KG1 (cell line): ENCODE measurements around the gene SMG9.
"Not testable (repeated sequence)": the region's sequence is repeated elsewhere in the genome, so short reads cannot be mapped to it uniquely, and the experiment has no call there.

Experiments used
- DNase-seq: peaks from one replicate; lab custom pipeline; 2025; lab: John Stamatoyannopoulos, UW

The SMG9 gene

GRCh38 chr19:43690890-43691289 is 63.9 kb downstream of the SMG9 start:
- DNase-seq, result no peak

- no peak for DNase-seq
These were observed 64.3 kb downstream of the SMG9 start for GRCh38 chr19:43690444-43690843.

GRCh38 chr19:43688059-43688701 is 66.6 kb downstream of the SMG9 start:
- no peak for DNase-seq

- DNase-seq, result no peak
These were observed 67.1 kb downstream of the SMG9 start for GRCh38 chr19:43687660-43687997.

DNA sequence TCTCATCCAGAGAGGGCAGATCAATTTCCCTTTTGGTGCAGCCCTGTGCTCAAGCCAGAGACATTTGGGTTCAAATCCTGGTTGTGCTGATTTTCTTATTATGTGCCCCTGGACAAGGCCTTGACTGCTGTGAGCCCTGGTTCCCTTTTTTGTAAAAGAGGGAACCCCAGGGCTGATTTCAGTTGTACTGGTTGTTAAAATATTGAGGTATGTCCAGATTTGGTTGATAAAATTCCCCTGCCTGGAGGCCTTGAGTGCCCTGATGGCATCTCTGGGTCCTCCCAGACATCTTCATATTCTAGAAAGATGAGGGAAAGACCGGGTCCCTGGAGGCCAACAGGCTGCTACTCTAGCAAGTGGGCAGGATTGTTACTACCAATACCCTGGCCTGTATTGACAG is 70.4 kb downstream of the SMG9 start:
- no peak for DNase-seq

DNA sequence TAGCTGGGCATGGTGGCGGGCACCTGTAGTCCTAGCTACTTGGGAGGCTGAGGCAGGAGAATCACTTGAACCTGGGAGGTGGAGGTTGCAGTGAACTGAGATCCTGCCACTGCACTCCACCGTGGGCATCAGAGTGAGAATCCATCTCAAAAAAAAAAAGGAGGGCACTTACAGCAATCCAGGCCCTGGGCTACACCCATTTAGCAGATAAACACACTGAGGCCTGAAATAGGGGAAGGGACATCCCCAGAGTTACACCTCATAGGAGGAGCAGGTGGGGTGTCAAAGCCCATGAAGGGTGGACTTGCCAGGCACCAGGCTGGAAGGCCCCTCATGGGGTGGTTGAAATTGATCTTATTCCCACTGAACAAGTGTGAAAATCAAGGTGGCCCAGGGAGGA is 70.9 kb downstream of the SMG9 start:
- no peak for DNase-seq

- DNase-seq, result no peak
These were observed 71.7 kb downstream of the SMG9 start for GRCh38 chr19:43682824-43683661.

- not testable (repeated sequence) for DNase-seq
These were observed 72.5 kb downstream of the SMG9 start for GRCh38 chr19:43682269-43682668.

DNA sequence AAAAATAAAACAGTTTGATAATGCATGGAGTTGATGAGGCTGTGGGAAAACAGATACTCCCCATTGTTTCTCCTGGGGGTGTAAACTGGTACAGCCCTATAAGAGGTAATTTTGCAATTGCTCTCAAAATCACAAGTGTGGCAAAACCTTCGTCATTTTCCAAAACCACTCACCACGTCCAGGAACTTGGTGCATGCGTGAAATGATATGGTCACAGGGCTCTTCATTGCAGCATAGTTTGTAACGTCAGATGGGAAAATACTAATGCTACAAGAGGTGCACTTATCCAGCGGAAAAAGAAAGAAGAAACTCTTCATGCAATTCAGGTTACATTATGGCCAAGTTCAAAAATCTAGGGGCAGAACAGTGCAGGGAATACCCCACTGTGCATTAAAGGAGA is 72.9 kb downstream of the SMG9 start:
- DNase-seq, result no peak

- no peak for DNase-seq
These were observed 76.1 kb downstream of the SMG9 start for GRCh38 chr19:43678512-43679261.
